Panc1 (cell line): ENCODE data around the gene F2RL1. TPM values are rescaled to one million over a fixed set of nuclear protein-coding genes. Genes with fewer than 3 reads are reported as not detected.
A peak's percentile ranks its signal among the peaks of the same experiment; 100 is the strongest.
"Not testable (repeated sequence)": the region's sequence is repeated elsewhere in the genome, so short reads cannot be mapped to it uniquely, and the experiment has no call there.

Experiments used
- ATAC-seq: fragments of 200-7000 bp; cut with Tn5 transposase; 2 replicates; pipeline ENCODE4 v1.9.1; 2020; ENCODE audit warnings: mild to moderate bottlenecking, moderate library complexity
- BruUV-seq: library from RNA; stranded (reverse); fragments of 400-500 nt; replicated peaks from 2 replicates; lab custom pipeline; 2021; lab: Mats Ljungman, UMichigan
- CTCF ChIA-PET: fragments of 300-600 bp; sonication (Branson Sonifier 250); formaldehyde crosslinking; loops from one replicate; lab custom pipeline; 2022; ENCODE audit warnings: antibody characterized with exemption; lab: Charles Lee
- POLR2A ChIA-PET: fragments of 300-600 bp; sonication (Branson Sonifier 250); formaldehyde crosslinking; loops from one replicate; lab custom pipeline; 2022; ENCODE audit warnings: antibody characterized with exemption; lab: Charles Lee
- DNase-seq: peaks from one replicate; pipeline ENCODE4 v3.0.0-alpha.2; 2010; ENCODE audit warnings: low read depth, low spot score
- H3K27ac ChIP-seq: 2 replicates; pipeline ENCODE4 v1.5.1; 2011; ENCODE audit warnings: mild to moderate bottlenecking, low read length, inconsistent platforms
- H3K27me3 ChIP-seq: fragments of 200-500 bp; sonication (Bioruptor generic); 2 replicates; pipeline ENCODE4 v1.6.0; 2014; ENCODE audit warnings: low read length, inconsistent platforms; ENCODE audit not compliant: control insufficient read depth, insufficient read depth
- H3K36me3 ChIP-seq: fragments of 200-500 bp; sonication (Bioruptor generic); 2 replicates; pipeline ENCODE4 v1.5.1; 2014; ENCODE audit warnings: inconsistent platforms, mild to moderate bottlenecking, low read length, moderate library complexity; ENCODE audit not compliant: control insufficient read depth, insufficient read depth
- H3K4me1 ChIP-seq: 2 replicates; pipeline ENCODE4 v1.5.1; 2011; ENCODE audit warnings: inconsistent platforms, mild to moderate bottlenecking, low read length, moderate library complexity; ENCODE audit not compliant: control insufficient read depth, insufficient read depth
- H3K4me3 ChIP-seq, 2 experiments: 2 replicates each; pipeline ENCODE4 v1.5.1; 2011 to 2012; ENCODE audit warnings: low read depth in 2 of 2, low read length in 2 of 2, mild to moderate bottlenecking in 2 of 2, inconsistent platforms in 1 of 2, moderate library complexity in 1 of 2
- H3K9me3 ChIP-seq: fragments of 200-500 bp; sonication (Bioruptor generic); 2 replicates; pipeline ENCODE4 v1.5.1; 2014; ENCODE audit warnings: low read depth, mild to moderate bottlenecking, inconsistent platforms, low read length, moderate library complexity; ENCODE audit not compliant: control insufficient read depth, insufficient read depth
- CTCF ChIP-seq: fragments of 450-650 bp; IDR thresholded peaks from 2 replicates; pipeline ENCODE4 v1.5.1; 2017; ENCODE audit warnings: mild to moderate bottlenecking
- POLR2AphosphoS5 ChIP-seq: IDR thresholded peaks from 2 replicates; pipeline ENCODE4 v1.6.1; 2012; ENCODE audit warnings: mild to moderate bottlenecking, low read depth, low read length, moderate library complexity
- SIN3A ChIP-seq: IDR thresholded peaks from 2 replicates; pipeline ENCODE4 v1.6.1; 2012; ENCODE audit warnings: low read depth, mild to moderate bottlenecking, low read length, moderate library complexity, borderline replicate concordance; ENCODE audit not compliant: insufficient read depth
- TCF7L2 ChIP-seq: IDR thresholded peaks from 2 replicates; pipeline ENCODE4 v1.6.1; 2011; ENCODE audit warnings: mild to moderate bottlenecking, low read depth, low read length, inconsistent platforms
- in situ Hi-C: cut with HindIII; loops from 2 replicates; pipeline ENCODE4 v1.10.0; 2016; ENCODE audit warnings: low sequenced_read_pairs, low pct_unique_long_range_greater_than_20kb
- intact Hi-C: fragments of 100-400 bp; cut with micrococcal nuclease; formaldehyde crosslinking; loops from one replicate; pipeline ENCODE4 v1.10.0; 2022; ENCODE audit not compliant: unreplicated experiment
- total RNA-seq: library from RNA; stranded (reverse); gene quantifications from one replicate; pipeline ENCODE4 v1.2.1, GENCODE V29; 2021; ENCODE audit not compliant: unreplicated experiment

F2RL1 gene
- total RNA-seq, 1 experiment from 2014 or later, result 65.9 TPM

DNA sequence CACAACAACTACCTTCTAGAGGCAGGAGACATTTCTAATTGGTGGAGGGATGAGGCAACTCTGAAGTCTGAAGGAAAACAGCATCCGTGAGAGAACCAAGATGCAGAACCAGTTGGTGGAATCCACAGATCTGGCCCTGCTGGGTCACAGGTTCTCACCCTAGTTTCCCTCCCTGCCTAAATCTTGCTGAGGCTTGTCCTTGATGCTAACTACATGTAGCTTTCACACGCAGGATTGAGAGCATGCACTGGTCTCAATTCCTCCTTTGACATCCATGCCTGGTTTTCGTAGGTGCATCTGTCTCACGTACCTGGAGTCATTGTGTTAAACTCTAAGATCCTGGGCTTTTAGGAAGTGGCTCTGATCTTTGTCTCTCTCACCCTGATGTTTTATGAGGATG lies 9.7 kb upstream of the F2RL1 start:
- DNase-seq (no peak), ATAC-seq (no peak)
- H3K9me3 ChIP-seq, result no peaks in the 10 kb centered on the region
- in situ Hi-C loops (no loop called here), intact Hi-C loops (no loop called here)
- H3K36me3 ChIP-seq, result no peaks in the 10 kb centered on the region
- peaks cover 58% of the 10 kb centered on the region for H3K4me1 ChIP-seq
- no TSS peak for BruUV-seq
- TF ChIP-seq SIN3A, result no peak
- ChIA-PET CTCF (no interaction called here), POLR2A (interaction anchor here (0.6 kb wide), 1 partner anchor 16 kb away, joined by 12 read pairs; no protein-coding TSS in a partner anchor)
- peak overlapping the region; percentile 8; the same call in 1 of the 2 replicates for H3K27ac ChIP-seq
- no peak overlapping the region for H3K4me3 ChIP-seq
- H3K27me3 ChIP-seq, result no peaks in the 10 kb centered on the region

DNA sequence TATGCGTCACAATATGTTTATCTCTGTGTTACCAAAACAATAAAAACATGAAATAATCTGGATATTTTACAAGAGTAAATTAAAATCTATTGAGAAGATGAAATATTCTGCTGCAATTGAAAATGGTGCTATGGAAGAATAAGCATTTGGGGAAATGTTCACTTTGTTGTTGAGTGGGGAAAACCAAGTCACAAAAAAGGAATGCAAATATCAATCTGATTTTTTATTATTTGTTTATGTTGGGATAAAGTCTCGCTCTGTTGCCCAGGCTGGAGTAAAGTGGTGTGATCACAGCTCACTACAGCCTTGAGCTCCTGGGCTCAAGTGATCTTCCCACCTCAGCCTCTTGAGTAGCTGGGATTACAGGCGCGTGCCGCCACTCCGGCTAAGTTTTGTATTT lies 8.6 kb upstream of the F2RL1 start:
- Histone ChIP-seq H3K9me3 (no peaks in the 10 kb centered on the region), H3K4me1 (peaks cover 52% of the 10 kb centered on the region), H3K27ac (peak overlapping the region; percentile 79), H3K36me3 (no peaks in the 10 kb centered on the region), H3K4me3 (no peak overlapping the region), H3K27me3 (no peaks in the 10 kb centered on the region)
- ATAC-seq (no peak), DNase-seq (no peak)
- intact Hi-C loops (no loop called here), in situ Hi-C loops (no loop called here)
- BruUV-seq, result no TSS peak
- POLR2A ChIA-PET, result no interaction called here
- CTCF ChIA-PET, result no interaction called here
- no peak for TF ChIP-seq SIN3A
- TF ChIP-seq TCF7L2, result peak; percentile 60; the same call in 1 of the 2 replicates
- no peak for TF ChIP-seq CTCF
- TF ChIP-seq POLR2AphosphoS5, result no peak

- intact Hi-C loops (no loop called here), in situ Hi-C loops (no loop called here)
- no peaks in the 10 kb centered on the region for H3K36me3 ChIP-seq
- TF ChIP-seq POLR2AphosphoS5 (no peak), TCF7L2 (no peak)
- ChIA-PET POLR2A (no interaction called here), CTCF (no interaction called here)
- H3K9me3 ChIP-seq, result no peaks in the 10 kb centered on the region
- ATAC-seq (no peak), DNase-seq (no peak)
- no peak overlapping the region for H3K4me3 ChIP-seq
- peak overlapping the region; percentile 79 for H3K27ac ChIP-seq
- BruUV-seq, result no TSS peak
- H3K4me1 ChIP-seq, result peaks cover 48% of the 10 kb centered on the region
- H3K27me3 ChIP-seq, result no peaks in the 10 kb centered on the region
These were observed 7.6 kb upstream of the F2RL1 start for GRCh38 chr5:76811214-76811613.

DNA sequence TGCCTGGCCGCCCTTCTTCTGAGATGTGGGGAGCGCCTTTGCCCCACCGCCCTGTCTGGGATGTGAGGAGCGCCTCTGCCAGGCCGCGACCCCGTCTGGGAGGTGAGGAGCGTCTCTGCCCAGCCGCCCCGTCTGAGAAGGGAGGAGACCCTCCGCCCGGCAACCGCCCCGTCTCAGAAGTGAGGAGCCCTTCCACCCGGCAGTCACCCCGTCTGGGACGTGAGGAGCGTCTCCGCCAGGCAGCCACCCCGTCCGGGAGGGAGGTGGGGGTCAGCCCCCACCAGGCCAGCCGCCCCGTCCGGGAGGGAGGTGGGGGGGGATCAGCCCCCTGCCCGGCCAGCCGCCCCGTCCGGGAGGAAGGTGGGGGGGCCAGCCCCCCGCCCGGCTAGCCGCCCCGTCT lies 6.6 kb upstream of the F2RL1 start:
- H3K36me3 ChIP-seq, intact Hi-C loops, H3K27me3 ChIP-seq, H3K4me3 ChIP-seq, in situ Hi-C loops, CTCF ChIA-PET, DNase-seq, H3K9me3 ChIP-seq, POLR2A ChIA-PET, ATAC-seq, H3K27ac ChIP-seq, BruUV-seq: not testable (repeated sequence)
- H3K4me1 ChIP-seq, result peaks cover 51% of the 10 kb centered on the region
